Measurements from ENCODE around the gene SRPK2.
A peak's percentile ranks its signal among the peaks of the same experiment; 100 is the strongest.
"Not testable (repeated sequence)": the region's sequence is repeated elsewhere in the genome, so short reads cannot be mapped to it uniquely, and the experiment has no call there.

Gene SRPK2

DNA sequence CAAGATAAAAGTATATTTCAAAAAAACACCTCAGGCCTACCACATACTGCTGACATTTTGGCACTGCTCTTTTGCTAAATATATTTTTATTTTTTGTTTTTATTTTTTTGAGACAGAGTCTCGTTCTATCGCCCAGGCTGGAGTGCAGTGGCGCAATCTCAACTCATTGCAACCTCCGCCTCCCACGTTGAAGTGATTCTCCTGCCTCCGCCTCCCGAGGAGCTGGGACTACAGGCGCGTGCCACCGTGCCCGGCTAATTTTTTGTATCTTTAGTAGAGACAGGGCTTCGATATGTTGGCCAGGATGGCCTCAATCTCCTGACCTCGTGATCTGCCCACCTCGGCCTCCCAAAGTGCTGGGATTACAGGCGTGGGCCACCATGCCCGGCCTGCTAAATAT is 193.8 kb downstream of the SRPK2 start:
- not testable (repeated sequence) for DNase-seq (ENCODE audit: low read depth in 2 of 2)

- no peak for DNase-seq (ENCODE audit: low read depth in 2 of 2)
Measured at GRCh38 chr7:105191331-105191730, 197.4 kb downstream of the SRPK2 start.

DNA sequence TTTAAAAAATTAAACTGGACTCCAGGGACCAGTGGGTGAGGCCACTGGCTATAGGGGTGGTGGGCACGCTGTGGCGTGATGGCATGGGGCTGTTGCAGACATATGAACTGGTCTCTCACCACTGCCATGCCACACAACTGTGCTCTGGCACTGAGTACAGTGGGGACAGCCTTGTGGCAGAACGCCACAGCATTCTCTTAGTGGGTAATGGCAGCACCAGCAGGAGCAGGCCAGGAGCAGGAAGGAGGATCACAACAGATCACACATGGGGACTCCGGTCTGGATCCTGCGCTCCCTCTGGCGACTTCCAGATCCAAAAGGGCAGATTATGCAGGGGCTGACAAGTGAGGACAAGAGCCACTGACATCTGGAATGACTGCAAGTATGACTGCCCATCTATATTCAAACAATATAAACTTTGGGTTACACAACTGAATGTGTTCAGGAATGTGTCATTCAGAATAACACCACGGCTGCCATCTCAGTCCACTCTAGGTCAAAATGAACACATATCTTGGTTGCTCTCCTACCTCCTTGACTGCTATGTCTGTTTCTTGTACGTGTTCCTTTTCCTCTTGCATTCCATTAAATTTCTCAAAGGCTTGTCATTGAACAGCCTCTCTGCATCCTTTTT is 198.7 kb downstream of the SRPK2 start:
- DNase-seq (ENCODE audit: low read depth in 2 of 2) = no peak

- DNase-seq (ENCODE audit: low read depth in 2 of 2) = peak; percentile 13 to 16
Measured at GRCh38 chr7:105188201-105188600, 200.5 kb downstream of the SRPK2 start.

DNA sequence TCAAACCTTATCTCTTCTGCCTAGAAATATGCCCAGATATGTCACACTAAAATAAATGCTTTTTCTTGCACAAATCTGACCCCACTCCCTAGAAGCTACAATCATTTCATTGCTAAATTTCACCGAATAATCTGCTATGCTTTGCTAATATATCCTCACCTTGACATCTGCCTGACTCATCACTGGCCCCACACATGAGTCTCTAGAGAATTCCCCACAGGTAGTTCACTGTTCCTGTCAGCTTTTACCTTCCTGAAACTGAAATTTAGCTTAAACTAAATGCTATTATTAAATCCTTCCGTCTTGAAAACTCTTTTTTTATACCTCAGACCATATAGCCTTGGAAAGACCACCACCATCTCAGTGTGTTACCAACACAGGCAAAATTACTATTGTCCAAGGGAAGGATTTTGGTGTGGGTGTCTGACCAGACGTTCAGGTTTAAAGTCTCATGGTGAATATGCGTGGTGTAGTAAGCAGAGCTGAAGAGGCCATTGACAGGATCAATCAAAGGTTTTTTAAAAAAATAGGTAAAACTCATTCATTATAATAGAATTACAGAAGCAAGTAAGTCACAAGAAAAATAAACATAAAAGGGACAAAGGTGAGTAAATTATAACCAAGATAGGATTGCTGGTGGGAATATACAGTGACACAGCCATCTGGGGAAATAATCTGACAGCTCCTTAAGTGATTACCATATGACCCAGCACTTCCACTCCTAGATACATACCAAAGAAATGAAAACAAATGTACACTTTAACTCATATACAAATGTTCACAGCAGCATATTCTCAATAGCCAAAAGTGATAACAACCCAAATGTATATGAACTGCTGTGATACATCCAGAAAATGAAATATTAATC is 201.2 kb downstream of the SRPK2 start:
- no peak for DNase-seq (ENCODE audit: low read depth in 2 of 2)

- no peak for DNase-seq (ENCODE audit: low read depth in 2 of 2)
Measured at GRCh38 chr7:105185290-105186010, 203.3 kb downstream of the SRPK2 start.

DNA sequence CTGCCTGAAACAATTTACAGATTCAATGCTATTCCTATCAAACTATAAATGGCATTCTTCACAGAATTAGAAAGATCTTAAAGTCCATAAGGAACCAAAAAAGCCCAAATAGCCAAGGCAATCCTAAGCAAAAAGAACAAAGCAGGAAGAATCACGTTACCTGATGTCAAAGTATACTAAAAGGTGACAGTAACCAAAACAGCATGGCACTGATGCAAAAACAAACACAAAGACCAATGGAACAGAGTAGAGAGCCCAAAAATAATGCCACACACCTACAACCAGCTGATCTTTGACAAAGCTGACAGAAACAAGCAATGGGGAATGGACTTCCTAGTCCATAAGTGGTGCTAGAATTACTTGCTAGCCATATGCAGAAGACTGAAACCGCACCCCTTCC is 208.7 kb downstream of the SRPK2 start:
- no peak for DNase-seq (ENCODE audit: low read depth in 2 of 2)

DNA sequence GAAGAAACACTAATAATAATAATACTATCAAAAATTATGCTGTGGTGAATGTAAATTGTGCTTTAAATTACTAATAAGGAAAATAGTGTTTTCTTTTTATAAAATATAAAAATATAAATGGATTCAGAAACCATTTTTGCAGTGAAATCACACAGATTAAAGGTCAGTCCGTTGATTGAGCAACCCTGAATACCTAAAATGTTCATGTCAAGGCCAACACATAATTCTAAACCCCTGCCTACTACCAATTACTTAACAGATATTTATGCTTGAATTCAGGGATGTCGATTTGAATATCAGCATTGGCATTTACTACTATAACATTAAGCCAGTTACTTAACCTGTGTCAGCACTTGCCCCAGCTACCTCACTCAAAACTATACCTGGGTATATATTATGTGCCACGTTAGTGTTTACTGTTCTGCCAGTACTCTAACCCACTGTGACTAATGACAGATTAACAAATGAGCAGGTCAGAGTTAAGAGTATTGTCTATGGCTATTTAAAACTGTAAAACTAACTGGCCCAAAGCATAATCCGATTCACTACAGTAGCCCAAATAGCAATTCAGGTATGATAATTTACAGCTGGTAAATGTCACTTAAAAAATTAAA is 209.7 kb downstream of the SRPK2 start:
- no peak for DNase-seq (ENCODE audit: low read depth in 2 of 2)

DNA sequence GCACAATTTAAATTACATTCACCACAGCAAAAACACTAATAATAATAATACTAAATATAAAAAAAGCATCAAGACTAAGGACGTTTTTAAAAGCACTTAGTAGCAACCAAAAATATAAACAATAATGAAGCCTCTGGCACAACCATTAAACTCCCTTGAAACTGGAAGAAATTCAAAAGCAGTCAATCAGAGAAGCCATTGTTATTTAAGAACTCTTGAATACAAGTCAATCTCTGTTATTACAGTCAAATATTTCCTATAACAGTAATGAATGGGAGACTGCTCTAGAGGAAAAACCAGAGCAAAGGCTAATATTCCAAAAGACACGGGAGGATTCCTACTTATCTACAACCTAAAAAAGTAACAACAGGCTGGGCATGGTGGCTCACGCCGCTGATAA is 210.5 kb downstream of the SRPK2 start:
- DNase-seq (ENCODE audit: low read depth in 2 of 2) = no peak

GRCh38 chr7:105177026-105177425 is 211.7 kb downstream of the SRPK2 start:
- DNase-seq (ENCODE audit: low read depth in 2 of 2) = no peak

GRCh38 chr7:105173586-105173985 is 215.1 kb downstream of the SRPK2 start:
- DNase-seq (ENCODE audit: low read depth in 2 of 2) = no peak

GRCh38 chr7:105164751-105165150 is 224.0 kb downstream of the SRPK2 start:
- no peak for DNase-seq (ENCODE audit: low read depth in 2 of 2)

DNA sequence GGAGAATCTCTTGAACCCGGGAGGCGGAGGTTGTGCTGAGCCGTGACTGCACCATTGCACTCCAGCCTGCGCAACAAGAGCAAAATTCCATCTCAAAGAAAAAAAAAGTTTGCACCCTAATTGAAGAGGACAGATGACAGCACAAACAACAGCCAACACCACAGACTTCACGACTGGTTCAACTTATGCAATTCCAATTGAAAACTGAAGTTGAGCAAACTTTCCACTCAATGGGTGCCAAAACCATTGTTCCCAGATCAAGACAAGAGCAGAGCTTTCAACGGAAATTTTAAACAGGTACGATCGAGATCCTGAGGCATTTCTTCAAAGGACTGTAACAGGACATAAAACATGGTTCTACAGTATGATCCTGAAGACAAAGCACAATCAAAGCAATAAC is 225.0 kb downstream of the SRPK2 start:
- DNase-seq (ENCODE audit: low read depth in 2 of 2) = no peak

GRCh38 chr7:105161366-105161765 is 227.4 kb downstream of the SRPK2 start:
- DNase-seq (ENCODE audit: low read depth in 2 of 2) = no peak

GRCh38 chr7:105157278-105157677 is 231.4 kb downstream of the SRPK2 start:
- DNase-seq (ENCODE audit: low read depth in 2 of 2) = no peak

DNA sequence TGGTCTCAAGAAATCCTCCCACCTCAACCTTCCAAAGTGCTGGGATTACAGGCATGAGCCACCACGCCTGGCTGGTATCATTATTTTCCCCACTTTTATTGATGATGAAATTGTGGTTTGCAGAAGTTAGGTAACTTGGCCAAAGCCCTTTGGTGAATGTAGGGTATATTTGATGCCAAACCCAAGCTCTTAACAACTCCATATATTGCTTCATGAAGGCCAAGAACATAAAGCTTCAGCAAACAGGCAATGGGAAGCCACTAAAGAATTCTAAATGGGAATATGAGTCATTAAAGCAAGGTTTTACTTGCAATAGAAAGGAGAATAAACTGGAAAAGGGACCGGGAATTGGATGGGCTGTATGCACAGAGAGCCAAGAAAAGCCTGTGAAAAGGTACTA is 232.0 kb downstream of the SRPK2 start:
- no peak for DNase-seq (ENCODE audit: low read depth in 2 of 2)

GRCh38 chr7:105154084-105154483 is 234.6 kb downstream of the SRPK2 start:
- DNase-seq (ENCODE audit: low read depth in 2 of 2) = no peak

GRCh38 chr7:105153531-105153930 is 235.2 kb downstream of the SRPK2 start:
- no peak for DNase-seq (ENCODE audit: low read depth in 2 of 2)

DNA sequence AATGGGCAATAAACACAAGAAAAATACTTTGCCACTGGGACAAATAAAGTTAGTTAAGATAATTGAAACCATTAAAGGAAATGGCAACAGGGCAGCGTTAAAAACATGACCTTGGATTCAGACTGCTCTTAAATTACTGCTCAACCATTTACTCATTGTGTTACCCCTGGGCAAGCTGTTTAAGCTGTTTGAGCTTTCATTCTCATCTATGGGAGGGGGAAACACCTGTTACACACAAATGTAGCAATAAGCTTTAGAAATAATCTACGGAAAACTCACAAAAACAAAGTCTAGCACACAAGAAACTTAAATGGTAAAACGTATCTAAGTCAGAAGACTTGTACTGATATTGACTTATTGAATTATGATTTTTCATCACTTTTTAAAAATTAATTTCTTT is 237.6 kb downstream of the SRPK2 start:
- DNase-seq (ENCODE audit: low read depth in 2 of 2) = no peak

DNA sequence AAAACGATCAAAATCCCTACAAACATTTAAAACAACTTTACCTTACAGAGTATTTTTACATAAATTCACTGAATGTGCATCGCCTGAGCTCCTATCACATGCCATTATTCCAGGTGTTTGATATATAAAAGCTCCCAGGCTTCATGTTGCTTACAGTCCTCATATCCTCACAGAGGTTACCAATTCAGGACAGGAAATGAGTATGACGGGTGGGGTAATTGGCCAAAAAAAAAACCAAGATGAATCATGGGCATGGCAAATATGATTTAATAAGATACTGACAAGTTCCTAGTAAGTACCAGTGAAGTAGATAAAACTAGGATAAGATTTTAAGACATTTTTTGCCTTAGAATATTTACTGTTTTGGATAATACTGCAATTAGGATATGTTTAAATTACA is 238.9 kb downstream of the SRPK2 start:
- DNase-seq (ENCODE audit: low read depth in 2 of 2) = no peak

- peak; percentile 20 for DNase-seq (ENCODE audit: low read depth in 2 of 2)
Measured at GRCh38 chr7:105141068-105141467, 247.7 kb downstream of the SRPK2 start.

- DNase-seq (ENCODE audit: low read depth in 2 of 2) = no peak
Measured at GRCh38 chr7:105139381-105139780, 249.3 kb downstream of the SRPK2 start.
